Esophagus squamous epithelium (tissue), 5 donors: ENCODE measurements around the gene DBN1. TPM values are rescaled to one million over a fixed set of nuclear protein-coding genes. Genes with fewer than 3 reads are reported as not detected.

Source experiments
- DNase-seq: peaks from one replicate; lab custom pipeline; 2025; lab: John Stamatoyannopoulos, UW
- H3K27ac ChIP-seq, 4 donors: fragments of 200-600 bp; sonication (generic); one replicate each; pipeline ENCODE4 v1.5.1; 2016 to 2019; ENCODE audit warnings: mild to moderate bottlenecking in 1 of 4
- H3K27me3 ChIP-seq, 4 donors: fragments of 200-600 bp; sonication (generic); 1 replicate in 3 of 4; 2 replicates in 1 of 4; pipeline versions ENCODE4 v1.5.1 to v1.6.0; 2017 to 2021; ENCODE audit warnings: antibody characterized with exemption in 1 of 4
- H3K36me3 ChIP-seq, 3 donors: fragments of 200-600 bp; sonication (generic); one replicate each; pipeline ENCODE4 v1.5.1; 2016 to 2019
- H3K4me1 ChIP-seq, 3 donors: fragments of 200-600 bp; sonication (generic); one replicate each; pipeline ENCODE4 v1.5.1; 2017 to 2019
- H3K4me3 ChIP-seq, 4 donors: fragments of 200-600 bp; sonication (generic); 1 replicate in 3 of 4; 2 replicates in 1 of 4; pipeline ENCODE4 v1.5.1; 2016 to 2019; ENCODE audit warnings: mild to moderate bottlenecking in 2 of 4, moderate library complexity in 1 of 4
- H3K9me3 ChIP-seq, 3 donors: fragments of 200-600 bp; sonication (generic); one replicate each; pipeline ENCODE4 v1.5.1; 2016 to 2019
- POLR2A ChIP-seq, 4 donors: fragments of 450-650 bp; IDR thresholded peaks; one replicate each; pipeline ENCODE4 v1.6.1; 2017; ENCODE audit warnings: antibody characterized with exemption in 4 of 4, mild to moderate bottlenecking in 4 of 4, moderate library complexity in 3 of 4
- WGBS, 2 donors: methylation state at CpG; one replicate each; pipeline ENCODE4 v1.1.5; 2018; 5-methylcytosine and 5-hydroxymethylcytosine counted together
- intact Hi-C: fragments of 100-400 bp; cut with DNase I; formaldehyde crosslinking; loops from one replicate; pipeline ENCODE4 v1.15.0; 2022
- total RNA-seq, 4 donors: library from RNA; depleted of rRNA; stranded (reverse); fragments of >200 nt; gene quantifications; one replicate each; pipeline ENCODE4 v1.1.0, GENCODE V29; 2016
- TF ChIP-seq, protein P1 (sequence below), 6 experiments: fragments of 450-650 bp in 4 of 6; fragments of 200-600 bp in 2 of 6; sonication (generic) in 2 of 6; IDR thresholded peaks; one replicate each; pipeline ENCODE4 v1.5.1; 2016 to 2019; ENCODE audit warnings: antibody characterized with exemption in 6 of 6, mild to moderate bottlenecking in 4 of 6, moderate library complexity in 4 of 6
- donor health status: DM: yes; HTN: yes; CAD: no.

The DBN1 gene
- total RNA-seq, 4 donors from 2014 or later: 11.9 to 51.1 (median 27.2) TPM

GRCh38 chr5:177439518-177440053 lies 33.8 kb downstream of the DBN1 start:
- Histone ChIP-seq H3K4me1 (peaks cover 0 to 18% (median 0%) of the 10 kb centered on the region in 3 donors), H3K27me3 (no peaks in the 10 kb centered on the region), H3K4me3 (no peak overlapping the region), H3K27ac (no peak overlapping the region), H3K36me3 (peaks cover 31 to 72% (median 31%) of the 10 kb centered on the region in 3 donors), H3K9me3 (no peaks in the 10 kb centered on the region)
- TF ChIP-seq, protein P1, sequence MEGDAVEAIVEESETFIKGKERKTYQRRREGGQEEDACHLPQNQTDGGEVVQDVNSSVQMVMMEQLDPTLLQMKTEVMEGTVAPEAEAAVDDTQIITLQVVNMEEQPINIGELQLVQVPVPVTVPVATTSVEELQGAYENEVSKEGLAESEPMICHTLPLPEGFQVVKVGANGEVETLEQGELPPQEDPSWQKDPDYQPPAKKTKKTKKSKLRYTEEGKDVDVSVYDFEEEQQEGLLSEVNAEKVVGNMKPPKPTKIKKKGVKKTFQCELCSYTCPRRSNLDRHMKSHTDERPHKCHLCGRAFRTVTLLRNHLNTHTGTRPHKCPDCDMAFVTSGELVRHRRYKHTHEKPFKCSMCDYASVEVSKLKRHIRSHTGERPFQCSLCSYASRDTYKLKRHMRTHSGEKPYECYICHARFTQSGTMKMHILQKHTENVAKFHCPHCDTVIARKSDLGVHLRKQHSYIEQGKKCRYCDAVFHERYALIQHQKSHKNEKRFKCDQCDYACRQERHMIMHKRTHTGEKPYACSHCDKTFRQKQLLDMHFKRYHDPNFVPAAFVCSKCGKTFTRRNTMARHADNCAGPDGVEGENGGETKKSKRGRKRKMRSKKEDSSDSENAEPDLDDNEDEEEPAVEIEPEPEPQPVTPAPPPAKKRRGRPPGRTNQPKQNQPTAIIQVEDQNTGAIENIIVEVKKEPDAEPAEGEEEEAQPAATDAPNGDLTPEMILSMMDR (IDR thresholded peaks at IDR 0.05): no peak
- no peak for TF ChIP-seq POLR2A (IDR thresholded peaks at IDR 0.05)
- DNase-seq: no peak
- intact Hi-C loops: no loop called here
- 90 to 96% methylated on average over 4 of the region's 4 CpGs for whole genome bisulfite sequencing, 2 donors

DNA sequence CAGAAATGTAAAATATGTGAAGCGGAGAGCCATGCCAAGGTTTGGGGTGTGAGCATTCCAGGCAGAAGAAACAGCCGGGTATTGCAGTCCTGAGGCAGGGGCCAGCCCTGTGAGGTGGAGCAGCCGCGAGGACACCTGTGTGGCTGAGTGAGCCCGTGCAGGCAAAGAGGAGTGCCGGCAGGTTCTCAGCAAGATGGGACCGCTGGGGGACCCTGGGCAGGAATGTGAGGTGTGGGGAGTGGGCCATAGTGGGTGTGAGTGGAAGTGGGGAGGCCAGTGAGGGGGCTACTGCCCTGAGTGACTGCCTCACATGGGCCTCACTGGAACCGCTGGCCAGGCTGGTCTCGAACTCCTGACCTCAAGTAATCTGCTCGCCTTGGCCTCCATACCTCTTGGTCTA lies 35.0 kb downstream of the DBN1 start:
- Histone ChIP-seq H3K4me3 (no peak overlapping the region), H3K27me3 (no peaks in the 10 kb centered on the region), H3K4me1 (peaks cover 0 to 16% (median 0%) of the 10 kb centered on the region in 3 donors), H3K27ac (no peak overlapping the region), H3K9me3 (no peaks in the 10 kb centered on the region), H3K36me3 (peaks cover 41 to 83% (median 42%) of the 10 kb centered on the region in 3 donors)
- 88 to 89% methylated on average over 8 to 9 of the region's 10 CpGs for WGBS, 2 donors
- no peak for DNase-seq
- TF ChIP-seq POLR2A (IDR thresholded peaks at IDR 0.05): no peak
- TF ChIP-seq, protein P1 (IDR thresholded peaks at IDR 0.05): no peak
- intact Hi-C loops: no loop called here

DNA sequence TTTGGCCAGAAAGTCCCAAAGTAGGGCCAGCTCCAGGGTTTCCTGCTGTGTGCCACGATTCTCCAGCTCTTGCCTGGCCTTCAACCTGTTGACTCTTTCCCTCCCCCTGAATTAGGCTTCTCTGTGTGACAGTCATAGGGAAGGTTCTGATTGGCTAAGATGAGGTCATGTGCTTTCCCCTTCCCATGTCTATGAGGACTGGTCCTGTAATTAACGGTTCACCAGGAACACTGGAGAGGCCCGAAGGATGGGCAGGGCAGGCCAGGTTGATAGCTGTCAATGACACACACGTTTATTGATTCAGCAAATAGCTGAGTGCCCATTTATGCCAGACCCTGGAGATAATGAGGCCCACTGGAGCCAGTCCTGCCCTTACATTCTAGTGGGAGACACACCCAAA lies 35.8 kb downstream of the DBN1 start:
- H3K27me3 ChIP-seq: no peaks in the 10 kb centered on the region
- TF ChIP-seq, protein P1 (IDR thresholded peaks at IDR 0.05): no peak
- TF ChIP-seq POLR2A (IDR thresholded peaks at IDR 0.05): no peak
- intact Hi-C loops: no loop called here
- no peak for DNase-seq
- H3K9me3 ChIP-seq: no peaks in the 10 kb centered on the region
- peaks cover 0 to 16% (median 4%) of the 10 kb centered on the region in 3 donors for H3K4me1 ChIP-seq
- H3K4me3 ChIP-seq: no peak overlapping the region
- WGBS, 2 donors: 51 to 90% methylated on average over 2 to 4 of the region's 4 CpGs
- no peak overlapping the region for H3K27ac ChIP-seq
- peaks cover 50 to 91% (median 51%) of the 10 kb centered on the region in 3 donors for H3K36me3 ChIP-seq

DNA sequence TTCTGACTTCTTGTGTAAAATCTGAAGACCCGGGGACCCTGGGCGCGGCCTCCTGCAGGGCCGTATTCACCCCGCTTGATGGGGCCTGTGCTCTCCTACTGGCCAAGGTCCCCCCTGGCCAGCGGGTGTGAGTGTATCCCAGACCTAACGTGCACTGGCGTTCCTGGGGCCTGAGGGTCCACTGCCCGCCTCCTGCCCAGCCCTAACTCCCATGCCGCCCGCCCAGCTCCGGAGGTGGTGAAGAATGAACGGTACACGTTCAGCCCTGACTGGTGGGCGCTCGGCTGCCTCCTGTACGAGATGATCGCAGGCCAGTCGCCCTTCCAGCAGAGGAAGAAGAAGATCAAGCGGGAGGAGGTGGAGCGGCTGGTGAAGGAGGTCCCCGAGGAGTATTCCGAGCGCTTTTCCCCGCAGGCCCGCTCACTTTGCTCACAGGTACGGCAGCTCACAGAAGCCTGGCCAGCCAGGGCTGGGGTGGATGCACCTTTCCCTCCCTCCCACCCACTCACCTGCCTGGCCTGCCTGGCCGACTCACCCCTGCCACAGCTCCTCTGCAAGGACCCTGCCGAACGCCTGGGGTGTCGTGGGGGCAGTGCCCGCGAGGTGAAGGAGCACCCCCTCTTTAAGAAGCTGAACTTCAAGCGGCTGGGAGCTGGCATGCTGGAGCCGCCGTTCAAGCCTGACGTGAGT lies 37.4 kb downstream of the DBN1 start:
- no peak for DNase-seq
- WGBS, 2 donors: 88 to 100% methylated on average over 6 to 15 of the region's 37 CpGs
- no peak for TF ChIP-seq POLR2A (IDR thresholded peaks at IDR 0.05)
- TF ChIP-seq, protein P1 (IDR thresholded peaks at IDR 0.05): no peak

More for the DNA sequence above, 37.4 kb downstream of the DBN1 start:
- Histone ChIP-seq H3K36me3 (peaks cover 47 to 91% (median 55%) of the 10 kb centered on the region in 3 donors), H3K27ac (no peak overlapping the region), H3K4me3 (no peak overlapping the region), H3K9me3 (no peaks in the 10 kb centered on the region), H3K27me3 (no peaks in the 10 kb centered on the region), H3K4me1 (peaks cover 12 to 32% (median 21%) of the 10 kb centered on the region in 3 donors)
- intact Hi-C loops: no loop called here
